ENCODE results near the gene C15orf40.

C15orf40 gene

DNA sequence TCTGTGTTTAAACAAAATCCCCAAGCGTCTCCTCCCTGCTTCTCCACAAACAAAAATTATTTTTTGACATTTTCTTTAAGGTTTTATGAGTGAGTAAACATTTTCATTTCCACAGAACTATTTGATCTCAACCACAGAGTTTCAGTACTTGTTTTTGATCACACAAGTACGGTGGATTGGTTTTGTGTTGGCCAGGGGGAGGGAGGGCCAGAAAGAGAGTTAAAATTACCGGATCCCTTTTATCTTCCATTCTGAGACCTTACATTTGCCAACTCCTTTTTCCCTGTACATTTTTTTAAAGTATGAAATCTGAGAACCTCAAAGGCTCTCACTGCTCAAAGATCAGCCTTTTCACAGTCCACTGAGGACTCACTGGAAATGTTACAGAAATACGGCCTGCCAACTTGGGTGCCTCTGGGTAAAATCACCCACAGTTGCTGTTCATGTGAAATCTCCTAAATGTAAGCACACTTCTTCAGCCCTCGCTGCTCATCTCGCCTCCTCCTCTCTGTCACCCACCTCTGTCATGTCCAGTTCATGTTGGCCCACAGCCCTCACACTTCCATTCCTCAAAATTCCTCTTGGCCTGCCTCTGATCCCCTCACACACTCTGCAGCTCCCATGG is 60.6 kb downstream of the C15orf40 start:
- WGBS (ENCODE audit: insufficient coverage) = 96% methylated on average over 4 of the region's 6 CpGs
- peaks cover 0 to 8% (median 3%) of the 10 kb centered on the region in 5 experiments for H3K27me3 ChIP-seq (replicated peaks in 2 of 5; ENCODE audit: control insufficient read depth in 4 of 5, insufficient read depth in 5 of 5, low read length in 4 of 5)
- H3K27ac ChIP-seq (ENCODE audit: insufficient read depth in 1 of 2, low read depth in 1 of 2, low read length in 2 of 2, poor library complexity in 1 of 2, severe bottlenecking in 2 of 2) = no peak overlapping the region
- peaks cover 2 to 14% (median 9%) of the 10 kb centered on the region in 4 experiments for H3K4me1 ChIP-seq (ENCODE audit: control extremely low read depth in 1 of 4, control insufficient read depth in 4 of 4, insufficient read depth in 4 of 4, low read length in 3 of 4)
- POLR2A ChIA-PET = no interaction called here
- CTCF ChIA-PET = no interaction called here
- no peaks in the 10 kb centered on the region for H3K36me3 ChIP-seq (ENCODE audit: control insufficient read depth in 4 of 4, insufficient read depth in 4 of 4, low read length in 3 of 4)
- DNase-seq = no peak
- H3K9me3 ChIP-seq (ENCODE audit: control extremely low read depth in 1 of 5, control insufficient read depth in 4 of 5, insufficient read depth in 2 of 5, low read depth in 1 of 5, low read length in 4 of 5) = no peaks in the 10 kb centered on the region
- H3K4me3 ChIP-seq (ENCODE audit: control insufficient read depth in 1 of 7, extremely low read depth in 1 of 7, insufficient read depth in 4 of 7, low read depth in 2 of 7, low read length in 6 of 7) = no peak overlapping the region

DNA sequence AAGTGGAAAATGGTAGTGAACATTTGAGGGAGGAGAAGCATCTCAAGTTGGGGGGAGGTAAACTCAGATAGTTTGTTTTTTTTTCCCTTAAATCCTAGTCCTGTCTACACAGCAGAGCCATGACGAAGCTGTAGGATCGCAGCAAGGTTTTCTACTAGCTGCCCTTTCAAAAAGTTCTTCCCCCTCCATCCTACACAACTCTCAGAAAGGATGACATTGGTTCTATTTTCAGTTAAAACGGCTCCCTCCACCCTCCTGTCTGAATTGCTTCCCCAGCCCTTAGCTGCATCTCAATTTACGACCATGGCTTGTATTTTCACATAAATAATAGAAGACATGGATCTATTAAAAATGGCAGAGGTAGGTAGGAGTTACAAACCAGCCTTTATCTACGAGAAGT is 61.1 kb downstream of the C15orf40 start:
- Histone ChIP-seq H3K4me3 (ENCODE audit: control insufficient read depth in 1 of 7, extremely low read depth in 1 of 7, insufficient read depth in 4 of 7, low read depth in 2 of 7, low read length in 6 of 7) (no peak overlapping the region), H3K9me3 (ENCODE audit: control extremely low read depth in 1 of 5, control insufficient read depth in 4 of 5, insufficient read depth in 2 of 5, low read depth in 1 of 5, low read length in 4 of 5) (no peaks in the 10 kb centered on the region), H3K27ac (ENCODE audit: insufficient read depth in 1 of 2, low read depth in 1 of 2, low read length in 2 of 2, poor library complexity in 1 of 2, severe bottlenecking in 2 of 2) (no peak overlapping the region), H3K27me3 (replicated peaks in 2 of 5; ENCODE audit: control insufficient read depth in 4 of 5, insufficient read depth in 5 of 5, low read length in 4 of 5) (peaks cover 0 to 8% (median 3%) of the 10 kb centered on the region in 5 experiments), H3K4me1 (ENCODE audit: control extremely low read depth in 1 of 4, control insufficient read depth in 4 of 4, insufficient read depth in 4 of 4, low read length in 3 of 4) (peaks cover 2 to 14% (median 9%) of the 10 kb centered on the region in 4 experiments), H3K36me3 (ENCODE audit: control insufficient read depth in 4 of 4, insufficient read depth in 4 of 4, low read length in 3 of 4) (no peaks in the 10 kb centered on the region)
- CTCF ChIA-PET = no interaction called here
- 100% methylated on average over 2 of the region's 5 CpGs for WGBS (ENCODE audit: insufficient coverage)
- no peak for DNase-seq
- POLR2A ChIA-PET = no interaction called here

- Histone ChIP-seq H3K4me3 (ENCODE audit: control insufficient read depth in 1 of 7, extremely low read depth in 1 of 7, insufficient read depth in 4 of 7, low read depth in 2 of 7, low read length in 6 of 7) (no peak overlapping the region), H3K4me1 (ENCODE audit: control extremely low read depth in 1 of 4, control insufficient read depth in 4 of 4, insufficient read depth in 4 of 4, low read length in 3 of 4) (no peaks in the 10 kb centered on the region), H3K27ac (ENCODE audit: insufficient read depth in 1 of 2, low read depth in 1 of 2, low read length in 2 of 2, poor library complexity in 1 of 2, severe bottlenecking in 2 of 2) (no peak overlapping the region), H3K27me3 (replicated peaks in 2 of 5; ENCODE audit: control insufficient read depth in 4 of 5, insufficient read depth in 5 of 5, low read length in 4 of 5) (peaks cover 0 to 4% (median 0%) of the 10 kb centered on the region in 5 experiments), H3K36me3 (ENCODE audit: control insufficient read depth in 4 of 4, insufficient read depth in 4 of 4, low read length in 3 of 4) (no peaks in the 10 kb centered on the region), H3K9me3 (ENCODE audit: control extremely low read depth in 1 of 5, control insufficient read depth in 4 of 5, insufficient read depth in 2 of 5, low read depth in 1 of 5, low read length in 4 of 5) (no peaks in the 10 kb centered on the region)
- CTCF ChIA-PET = interaction anchor here (1.3 kb wide), 1 partner anchor 14 kb away, joined by 4 read pairs; no protein-coding TSS in a partner anchor
- POLR2A ChIA-PET = no interaction called here
- WGBS (ENCODE audit: insufficient coverage) = 92% methylated on average over 8 of the region's 8 CpGs
- no peak for DNase-seq
Observed at GRCh38 chr15:82946155-82946701, 65.2 kb downstream of the C15orf40 start.

GRCh38 chr15:82945326-82945725 is 66.1 kb downstream of the C15orf40 start:
- Histone ChIP-seq H3K4me3 (ENCODE audit: control insufficient read depth in 1 of 7, extremely low read depth in 1 of 7, insufficient read depth in 4 of 7, low read depth in 2 of 7, low read length in 6 of 7) (no peak overlapping the region), H3K4me1 (ENCODE audit: control extremely low read depth in 1 of 4, control insufficient read depth in 4 of 4, insufficient read depth in 4 of 4, low read length in 3 of 4) (no peaks in the 10 kb centered on the region), H3K36me3 (ENCODE audit: control insufficient read depth in 4 of 4, insufficient read depth in 4 of 4, low read length in 3 of 4) (no peaks in the 10 kb centered on the region), H3K9me3 (ENCODE audit: control extremely low read depth in 1 of 5, control insufficient read depth in 4 of 5, insufficient read depth in 2 of 5, low read depth in 1 of 5, low read length in 4 of 5) (no peaks in the 10 kb centered on the region), H3K27me3 (replicated peaks in 2 of 5; ENCODE audit: control insufficient read depth in 4 of 5, insufficient read depth in 5 of 5, low read length in 4 of 5) (peaks cover 0 to 3% (median 0%) of the 10 kb centered on the region in 5 experiments), H3K27ac (ENCODE audit: insufficient read depth in 1 of 2, low read depth in 1 of 2, low read length in 2 of 2, poor library complexity in 1 of 2, severe bottlenecking in 2 of 2) (no peak overlapping the region)
- ChIA-PET CTCF (interaction anchor here (1.0 kb wide), 1 partner anchor 48 kb away, joined by 3 read pairs; no protein-coding TSS in a partner anchor), POLR2A (no interaction called here)
- WGBS (ENCODE audit: insufficient coverage) = no CpG with 5 or more reads among the region's 5 CpGs
- no peak for DNase-seq

GRCh38 chr15:82944821-82945220 is 66.6 kb downstream of the C15orf40 start:
- peak in 2 of 3 donors; percentile 9 to 14 for DNase-seq
- peaks cover 0 to 3% (median 0%) of the 10 kb centered on the region in 5 experiments for H3K27me3 ChIP-seq (replicated peaks in 2 of 5; ENCODE audit: control insufficient read depth in 4 of 5, insufficient read depth in 5 of 5, low read length in 4 of 5)
- 85% methylated on average over 5 of the region's 5 CpGs for WGBS (ENCODE audit: insufficient coverage)
- ChIA-PET POLR2A (no interaction called here), CTCF (interaction anchor here (1.0 kb wide), 1 partner anchor 48 kb away, joined by 3 read pairs; no protein-coding TSS in a partner anchor)
- no peaks in the 10 kb centered on the region for H3K9me3 ChIP-seq (ENCODE audit: control extremely low read depth in 1 of 5, control insufficient read depth in 4 of 5, insufficient read depth in 2 of 5, low read depth in 1 of 5, low read length in 4 of 5)
- no peaks in the 10 kb centered on the region for H3K4me1 ChIP-seq (ENCODE audit: control extremely low read depth in 1 of 4, control insufficient read depth in 4 of 4, insufficient read depth in 4 of 4, low read length in 3 of 4)
- no peak overlapping the region for H3K4me3 ChIP-seq (ENCODE audit: control insufficient read depth in 1 of 7, extremely low read depth in 1 of 7, insufficient read depth in 4 of 7, low read depth in 2 of 7, low read length in 6 of 7)
- no peak overlapping the region for H3K27ac ChIP-seq (ENCODE audit: insufficient read depth in 1 of 2, low read depth in 1 of 2, low read length in 2 of 2, poor library complexity in 1 of 2, severe bottlenecking in 2 of 2)
- no peaks in the 10 kb centered on the region for H3K36me3 ChIP-seq (ENCODE audit: control insufficient read depth in 4 of 4, insufficient read depth in 4 of 4, low read length in 3 of 4)

DNA sequence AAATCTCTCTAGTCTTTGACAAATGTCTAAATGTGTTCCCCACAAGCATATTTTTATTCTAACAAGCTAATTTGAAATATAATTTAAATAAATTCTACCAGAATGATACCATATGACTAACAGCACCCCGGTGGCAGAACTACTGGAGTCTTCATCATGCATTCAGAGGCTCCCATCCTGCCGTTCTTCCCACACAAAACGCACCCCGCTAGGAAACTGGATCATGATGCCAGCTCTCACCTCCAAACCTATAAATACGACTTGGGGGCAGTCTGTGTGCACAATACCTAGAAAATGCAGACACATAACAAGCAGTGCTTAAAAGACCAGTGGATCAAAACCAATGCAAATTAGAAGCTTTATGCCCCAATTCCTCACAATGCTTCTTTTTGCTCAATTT is 67.4 kb downstream of the C15orf40 start:
- no peak overlapping the region for H3K27ac ChIP-seq (ENCODE audit: insufficient read depth in 1 of 2, low read depth in 1 of 2, low read length in 2 of 2, poor library complexity in 1 of 2, severe bottlenecking in 2 of 2)
- 100% methylated on average over 3 of the region's 5 CpGs for WGBS (ENCODE audit: insufficient coverage)
- CTCF ChIA-PET = interaction anchor here (1.0 kb wide), 1 partner anchor 140 kb away, joined by 3 read pairs; no protein-coding TSS in a partner anchor
- POLR2A ChIA-PET = no interaction called here
- DNase-seq = no peak
- H3K4me3 ChIP-seq (ENCODE audit: control insufficient read depth in 1 of 7, extremely low read depth in 1 of 7, insufficient read depth in 4 of 7, low read depth in 2 of 7, low read length in 6 of 7) = no peak overlapping the region
- H3K36me3 ChIP-seq (ENCODE audit: control insufficient read depth in 4 of 4, insufficient read depth in 4 of 4, low read length in 3 of 4) = no peaks in the 10 kb centered on the region
- H3K4me1 ChIP-seq (ENCODE audit: control extremely low read depth in 1 of 4, control insufficient read depth in 4 of 4, insufficient read depth in 4 of 4, low read length in 3 of 4) = no peaks in the 10 kb centered on the region
- no peaks in the 10 kb centered on the region for H3K9me3 ChIP-seq (ENCODE audit: control extremely low read depth in 1 of 5, control insufficient read depth in 4 of 5, insufficient read depth in 2 of 5, low read depth in 1 of 5, low read length in 4 of 5)
- peaks cover 0 to 3% (median 0%) of the 10 kb centered on the region in 5 experiments for H3K27me3 ChIP-seq (replicated peaks in 2 of 5; ENCODE audit: control insufficient read depth in 4 of 5, insufficient read depth in 5 of 5, low read length in 4 of 5)

- no peaks in the 10 kb centered on the region for H3K4me1 ChIP-seq (ENCODE audit: control extremely low read depth in 1 of 4, control insufficient read depth in 4 of 4, insufficient read depth in 4 of 4, low read length in 3 of 4)
- H3K27me3 ChIP-seq (replicated peaks in 2 of 5; ENCODE audit: control insufficient read depth in 4 of 5, insufficient read depth in 5 of 5, low read length in 4 of 5) = no peaks in the 10 kb centered on the region
- no peaks in the 10 kb centered on the region for H3K9me3 ChIP-seq (ENCODE audit: control extremely low read depth in 1 of 5, control insufficient read depth in 4 of 5, insufficient read depth in 2 of 5, low read depth in 1 of 5, low read length in 4 of 5)
- H3K4me3 ChIP-seq (ENCODE audit: control insufficient read depth in 1 of 7, extremely low read depth in 1 of 7, insufficient read depth in 4 of 7, low read depth in 2 of 7, low read length in 6 of 7) = no peak overlapping the region
- WGBS (ENCODE audit: insufficient coverage) = 100% methylated on average over 2 of the region's 3 CpGs
- H3K36me3 ChIP-seq (ENCODE audit: control insufficient read depth in 4 of 4, insufficient read depth in 4 of 4, low read length in 3 of 4) = no peaks in the 10 kb centered on the region
- ChIA-PET POLR2A (no interaction called here), CTCF (interaction anchor here (0.8 to 1.0 kb wide), 3 partner anchors 32 to 619 kb away, joined by 3 read pairs; no protein-coding TSS in a partner anchor)
- H3K27ac ChIP-seq (ENCODE audit: insufficient read depth in 1 of 2, low read depth in 1 of 2, low read length in 2 of 2, poor library complexity in 1 of 2, severe bottlenecking in 2 of 2) = no peak overlapping the region
- no peak for DNase-seq
Observed at GRCh38 chr15:82943176-82943575, 68.3 kb downstream of the C15orf40 start.

Data from common myeloid progenitor, CD34-positive (primary cell).